GM21619 (cell line): ENCODE results near the gene QKI.

Experiments
- ATAC-seq: cut with Tn5 transposase; IDR thresholded peaks from one replicate; pipeline ENCODE4 v1.9.1; 2021; ENCODE audit not compliant: unreplicated experiment

Gene QKI

GRCh38 chr6:163390770-163391169 is 23.7 kb upstream of the QKI start:
- ATAC-seq: no peak

GRCh38 chr6:163391985-163392384 is 22.5 kb upstream of the QKI start:
- ATAC-seq: no peak

- no peak for ATAC-seq
Measured at GRCh38 chr6:163392533-163392932, 22.0 kb upstream of the QKI start.

GRCh38 chr6:163393923-163394322 is 20.6 kb upstream of the QKI start:
- no peak for ATAC-seq

GRCh38 chr6:163394659-163395058 is 19.9 kb upstream of the QKI start:
- no peak for ATAC-seq

- no peak for ATAC-seq
Measured at GRCh38 chr6:163395122-163395830, 19.2 kb upstream of the QKI start.

- ATAC-seq: no peak
Measured at GRCh38 chr6:163395831-163396185, 18.7 kb upstream of the QKI start.

GRCh38 chr6:163397326-163397725 is 17.2 kb upstream of the QKI start:
- no peak for ATAC-seq

GRCh38 chr6:163398115-163398514 is 16.4 kb upstream of the QKI start:
- no peak for ATAC-seq

GRCh38 chr6:163398815-163399214 is 15.7 kb upstream of the QKI start:
- ATAC-seq: peak; percentile 47

GRCh38 chr6:163400509-163400908 is 14.0 kb upstream of the QKI start:
- ATAC-seq: no peak

GRCh38 chr6:163401039-163401885 is 13.3 kb upstream of the QKI start:
- no peak for ATAC-seq

- no peak for ATAC-seq
Measured at GRCh38 chr6:163402616-163403015, 11.9 kb upstream of the QKI start.

GRCh38 chr6:163404825-163405265 is 9.7 kb upstream of the QKI start:
- no peak for ATAC-seq

- peak; percentile 79 for ATAC-seq
Measured at GRCh38 chr6:163405412-163406309, 8.9 kb upstream of the QKI start.

- peak; percentile 2 for ATAC-seq
Measured at GRCh38 chr6:163406366-163406765, 8.2 kb upstream of the QKI start.

GRCh38 chr6:163406830-163407229 is 7.7 kb upstream of the QKI start:
- no peak for ATAC-seq

GRCh38 chr6:163408352-163408991 is 6.0 kb upstream of the QKI start:
- ATAC-seq: no peak

GRCh38 chr6:163409712-163410111 is 4.8 kb upstream of the QKI start:
- ATAC-seq: no peak

- no peak for ATAC-seq
Measured at GRCh38 chr6:163412341-163412740, 2.2 kb upstream of the QKI start.

GRCh38 chr6:163412801-163413344 is 1.6 kb upstream of the QKI start:
- no peak for ATAC-seq
